ENCODE results near the gene IDH3A. TPM values are rescaled to one million over a fixed set of nuclear protein-coding genes. Genes with fewer than 3 reads are reported as not detected.

IDH3A gene
- total RNA-seq, 2 donors from 2014 or later, result 50.9 to 138 TPM

GRCh38 chr15:78204351-78205309 is 55.5 kb downstream of the IDH3A start:
- no peaks in the 10 kb centered on the region for H3K36me3 ChIP-seq
- no peak for TF ChIP-seq CTCF (IDR thresholded peaks at IDR 0.05)
- H3K4me3 ChIP-seq, result no peak overlapping the region
- no peak overlapping the region for H3K27ac ChIP-seq
- DNase-seq (ENCODE audit: low spot score) (no peak), ATAC-seq (ENCODE audit: insufficient number of reproducible peaks, low FRiP score, low read depth) (no peak)
- no peaks in the 10 kb centered on the region for H3K27me3 ChIP-seq (replicated peaks; ENCODE audit: insufficient read depth)
- H3K9me3 ChIP-seq, result no peaks in the 10 kb centered on the region
- H3K4me1 ChIP-seq (ENCODE audit: control insufficient read depth in 1 of 2, low read depth in 2 of 2), result no peaks in the 10 kb centered on the region

GRCh38 chr15:78205337-78205736 is 56.2 kb downstream of the IDH3A start:
- H3K9me3 ChIP-seq, result no peaks in the 10 kb centered on the region
- H3K36me3 ChIP-seq, result no peaks in the 10 kb centered on the region
- H3K27me3 ChIP-seq (replicated peaks; ENCODE audit: insufficient read depth), result no peaks in the 10 kb centered on the region
- no peak for DNase-seq (ENCODE audit: low spot score)
- TF ChIP-seq CTCF (IDR thresholded peaks at IDR 0.05), result no peak
- no peak for ATAC-seq (ENCODE audit: insufficient number of reproducible peaks, low FRiP score, low read depth)
- no peaks in the 10 kb centered on the region for H3K4me1 ChIP-seq (ENCODE audit: control insufficient read depth in 1 of 2, low read depth in 2 of 2)
- no peak overlapping the region for H3K27ac ChIP-seq
- no peak overlapping the region for H3K4me3 ChIP-seq

- Histone ChIP-seq H3K4me1 (ENCODE audit: control insufficient read depth in 1 of 2, low read depth in 2 of 2) (no peaks in the 10 kb centered on the region), H3K27ac (no peak overlapping the region), H3K36me3 (no peaks in the 10 kb centered on the region), H3K4me3 (no peak overlapping the region), H3K9me3 (no peaks in the 10 kb centered on the region), H3K27me3 (replicated peaks; ENCODE audit: insufficient read depth) (no peaks in the 10 kb centered on the region)
- DNase-seq (ENCODE audit: low spot score) (no peak), ATAC-seq (ENCODE audit: insufficient number of reproducible peaks, low FRiP score, low read depth) (no peak)
- TF ChIP-seq CTCF (IDR thresholded peaks at IDR 0.05), result no peak
These were observed 56.7 kb downstream of the IDH3A start for GRCh38 chr15:78205856-78206255.

DNA sequence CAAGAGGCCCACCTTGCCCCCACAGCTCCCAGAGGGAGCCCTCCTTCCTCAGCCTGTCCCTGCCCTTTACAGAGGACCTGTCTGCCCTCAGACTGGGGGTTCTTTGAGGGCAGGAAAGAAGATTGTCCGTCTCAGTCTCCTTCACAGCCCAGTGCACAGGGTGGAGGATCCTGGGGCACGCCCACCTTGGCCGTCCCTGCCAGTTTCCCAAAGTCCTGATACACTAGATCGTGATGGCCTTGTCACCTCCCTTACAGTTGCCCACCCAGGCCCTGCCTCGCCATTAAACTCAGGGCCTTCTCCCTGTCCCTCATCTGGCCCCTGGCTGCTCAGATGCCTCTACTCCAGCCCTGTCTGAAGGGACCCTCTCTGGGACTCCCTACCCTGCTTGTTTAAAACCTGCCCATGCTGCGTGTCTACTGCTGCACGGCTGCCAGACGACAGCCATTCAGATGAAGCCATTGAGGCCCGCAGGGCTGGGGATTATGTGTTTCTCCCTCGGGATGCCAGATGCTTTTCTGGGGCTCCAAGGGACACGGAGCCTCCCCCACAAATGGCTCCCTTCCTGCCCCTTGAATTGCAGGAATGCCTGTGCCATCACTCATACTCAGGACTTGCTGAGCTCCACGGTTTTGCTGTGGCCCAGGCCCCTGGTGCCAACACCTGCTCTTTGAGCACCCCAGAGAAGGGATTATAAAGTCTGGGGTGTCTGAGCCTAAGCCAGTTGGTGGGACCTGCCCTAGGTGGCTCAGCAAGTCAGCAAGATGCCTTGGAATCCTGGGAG is 57.4 kb downstream of the IDH3A start:
- TF ChIP-seq CTCF (IDR thresholded peaks at IDR 0.05), result no peak
- no peaks in the 10 kb centered on the region for H3K4me1 ChIP-seq (ENCODE audit: control insufficient read depth in 1 of 2, low read depth in 2 of 2)
- no peaks in the 10 kb centered on the region for H3K27me3 ChIP-seq (replicated peaks; ENCODE audit: insufficient read depth)
- DNase-seq (ENCODE audit: low spot score) (no peak), ATAC-seq (ENCODE audit: insufficient number of reproducible peaks, low FRiP score, low read depth) (no peak)
- H3K4me3 ChIP-seq, result no peak overlapping the region
- H3K27ac ChIP-seq, result no peak overlapping the region
- H3K9me3 ChIP-seq, result no peaks in the 10 kb centered on the region
- no peaks in the 10 kb centered on the region for H3K36me3 ChIP-seq

DNA sequence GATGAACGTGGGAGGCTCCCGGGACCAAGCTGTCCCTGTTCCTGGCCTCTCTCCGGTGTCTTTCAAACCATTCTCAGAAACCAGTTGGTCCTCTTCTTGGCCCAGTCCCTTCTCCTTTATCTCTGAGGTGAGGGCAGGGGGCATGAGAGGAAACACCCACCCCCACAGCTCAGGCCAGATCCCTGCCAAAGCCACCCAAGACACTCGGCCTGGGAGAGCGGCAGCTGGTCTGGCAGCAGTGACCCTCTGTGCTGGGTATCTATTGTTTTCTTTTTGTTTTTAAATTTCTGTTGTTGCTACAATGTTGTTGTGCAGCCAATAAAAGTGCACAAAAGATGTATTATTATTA is 57.9 kb downstream of the IDH3A start:
- no peaks in the 10 kb centered on the region for H3K36me3 ChIP-seq
- ATAC-seq (ENCODE audit: insufficient number of reproducible peaks, low FRiP score, low read depth) (no peak), DNase-seq (ENCODE audit: low spot score) (no peak)
- H3K27ac ChIP-seq, result no peak overlapping the region
- no peaks in the 10 kb centered on the region for H3K27me3 ChIP-seq (replicated peaks; ENCODE audit: insufficient read depth)
- no peaks in the 10 kb centered on the region for H3K9me3 ChIP-seq
- no peak overlapping the region for H3K4me3 ChIP-seq
- H3K4me1 ChIP-seq (ENCODE audit: control insufficient read depth in 1 of 2, low read depth in 2 of 2), result no peaks in the 10 kb centered on the region
- no peak for TF ChIP-seq CTCF (IDR thresholded peaks at IDR 0.05)
